C4-2B (cell line): ENCODE results near the gene MTG2.

Source experiments
- CTCF ChIP-seq: fragments of 450-650 bp; conservative IDR thresholded peaks from 2 replicates; pipeline ENCODE4 v1.5.1; 2017; ENCODE audit warnings: mild to moderate bottlenecking
- ZFX ChIP-seq: fragments of 450-650 bp; IDR thresholded peaks from 2 replicates; pipeline ENCODE4 v1.6.1; 2017

DNA sequence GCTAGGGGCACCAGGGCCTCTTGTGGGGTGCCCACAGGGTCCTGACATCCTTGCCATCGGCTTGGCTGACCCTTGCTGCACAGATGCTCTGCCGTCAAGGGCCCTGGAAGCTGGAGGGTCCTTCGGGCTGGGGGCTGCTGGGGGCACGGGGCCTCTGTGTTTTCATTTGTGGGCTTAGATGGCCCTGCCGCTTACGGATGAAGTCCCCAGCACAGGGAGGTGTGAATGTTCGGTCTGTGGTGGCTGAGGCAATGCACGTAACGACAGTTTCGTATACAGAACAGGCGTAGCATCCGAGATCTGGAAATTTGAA lies 24.8 kb upstream of the MTG2 start:
- TF ChIP-seq CTCF (no peak), ZFX (no peak)
